ENCODE results near the gene ATP10B. TPM values are rescaled to one million over a fixed set of nuclear protein-coding genes. Genes with fewer than 3 reads are reported as not detected.

The ATP10B gene
- total and polyA plus RNA-seq, 10 of the 15 experiments (the other 5 are each of a cell fraction or from before 2014, with no cell fraction given): not detected

DNA sequence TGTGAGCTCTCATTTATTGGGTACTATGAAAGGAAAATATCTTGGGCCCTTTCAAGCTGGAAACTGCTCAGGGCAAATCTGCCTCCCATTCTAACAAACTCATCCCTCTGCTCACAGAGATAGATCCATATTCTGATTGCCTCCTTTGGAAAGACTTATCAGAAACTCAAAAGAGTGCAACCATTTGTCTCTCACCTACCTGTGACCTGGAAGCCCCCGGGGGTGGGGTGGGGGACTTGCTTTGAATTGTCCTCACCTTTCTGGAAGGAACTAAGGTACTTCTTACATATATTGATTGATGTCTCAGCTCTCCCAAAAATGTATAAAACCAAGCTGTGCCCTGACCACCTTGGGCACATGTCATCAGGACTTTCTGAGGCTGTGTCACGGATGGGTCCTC is 125.3 kb downstream of the ATP10B start (continued):
- TF ChIP-seq, protein P1, sequence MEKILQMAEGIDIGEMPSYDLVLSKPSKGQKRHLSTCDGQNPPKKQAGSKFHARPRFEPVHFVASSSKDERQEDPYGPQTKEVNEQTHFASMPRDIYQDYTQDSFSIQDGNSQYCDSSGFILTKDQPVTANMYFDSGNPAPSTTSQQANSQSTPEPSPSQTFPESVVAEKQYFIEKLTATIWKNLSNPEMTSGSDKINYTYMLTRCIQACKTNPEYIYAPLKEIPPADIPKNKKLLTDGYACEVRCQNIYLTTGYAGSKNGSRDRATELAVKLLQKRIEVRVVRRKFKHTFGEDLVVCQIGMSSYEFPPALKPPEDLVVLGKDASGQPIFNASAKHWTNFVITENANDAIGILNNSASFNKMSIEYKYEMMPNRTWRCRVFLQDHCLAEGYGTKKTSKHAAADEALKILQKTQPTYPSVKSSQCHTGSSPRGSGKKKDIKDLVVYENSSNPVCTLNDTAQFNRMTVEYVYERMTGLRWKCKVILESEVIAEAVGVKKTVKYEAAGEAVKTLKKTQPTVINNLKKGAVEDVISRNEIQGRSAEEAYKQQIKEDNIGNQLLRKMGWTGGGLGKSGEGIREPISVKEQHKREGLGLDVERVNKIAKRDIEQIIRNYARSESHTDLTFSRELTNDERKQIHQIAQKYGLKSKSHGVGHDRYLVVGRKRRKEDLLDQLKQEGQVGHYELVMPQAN (conservative IDR thresholded peaks at IDR 0.05): no peak
- TF ChIP-seq, protein P2, sequence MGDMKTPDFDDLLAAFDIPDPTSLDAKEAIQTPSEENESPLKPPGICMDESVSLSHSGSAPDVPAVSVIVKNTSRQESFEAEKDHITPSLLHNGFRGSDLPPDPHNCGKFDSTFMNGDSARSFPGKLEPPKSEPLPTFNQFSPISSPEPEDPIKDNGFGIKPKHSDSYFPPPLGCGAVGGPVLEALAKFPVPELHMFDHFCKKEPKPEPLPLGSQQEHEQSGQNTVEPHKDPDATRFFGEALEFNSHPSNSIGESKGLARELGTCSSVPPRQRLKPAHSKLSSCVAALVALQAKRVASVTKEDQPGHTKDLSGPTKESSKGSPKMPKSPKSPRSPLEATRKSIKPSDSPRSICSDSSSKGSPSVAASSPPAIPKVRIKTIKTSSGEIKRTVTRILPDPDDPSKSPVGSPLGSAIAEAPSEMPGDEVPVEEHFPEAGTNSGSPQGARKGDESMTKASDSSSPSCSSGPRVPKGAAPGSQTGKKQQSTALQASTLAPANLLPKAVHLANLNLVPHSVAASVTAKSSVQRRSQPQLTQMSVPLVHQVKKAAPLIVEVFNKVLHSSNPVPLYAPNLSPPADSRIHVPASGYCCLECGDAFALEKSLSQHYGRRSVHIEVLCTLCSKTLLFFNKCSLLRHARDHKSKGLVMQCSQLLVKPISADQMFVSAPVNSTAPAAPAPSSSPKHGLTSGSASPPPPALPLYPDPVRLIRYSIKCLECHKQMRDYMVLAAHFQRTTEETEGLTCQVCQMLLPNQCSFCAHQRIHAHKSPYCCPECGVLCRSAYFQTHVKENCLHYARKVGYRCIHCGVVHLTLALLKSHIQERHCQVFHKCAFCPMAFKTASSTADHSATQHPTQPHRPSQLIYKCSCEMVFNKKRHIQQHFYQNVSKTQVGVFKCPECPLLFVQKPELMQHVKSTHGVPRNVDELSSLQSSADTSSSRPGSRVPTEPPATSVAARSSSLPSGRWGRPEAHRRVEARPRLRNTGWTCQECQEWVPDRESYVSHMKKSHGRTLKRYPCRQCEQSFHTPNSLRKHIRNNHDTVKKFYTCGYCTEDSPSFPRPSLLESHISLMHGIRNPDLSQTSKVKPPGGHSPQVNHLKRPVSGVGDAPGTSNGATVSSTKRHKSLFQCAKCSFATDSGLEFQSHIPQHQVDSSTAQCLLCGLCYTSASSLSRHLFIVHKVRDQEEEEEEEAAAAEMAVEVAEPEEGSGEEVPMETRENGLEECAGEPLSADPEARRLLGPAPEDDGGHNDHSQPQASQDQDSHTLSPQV (IDR thresholded peaks at IDR 0.05): no peak
- TF ChIP-seq BMI1 (IDR thresholded peaks at IDR 0.05; ENCODE audit: borderline replicate concordance): no peak
- TF ChIP-seq KAT2A (conservative IDR thresholded peaks at IDR 0.05; ENCODE audit: control insufficient read depth, low read depth, low read length): no peak
- TF ChIP-seq TARDBP (IDR thresholded peaks at IDR 0.05; ENCODE audit: borderline replicate concordance): no peak
- TF ChIP-seq ZZZ3 (IDR thresholded peaks at IDR 0.05; ENCODE audit: control insufficient read depth, insufficient read length, low read depth): no peak
- TF ChIP-seq POLR2AphosphoS2 (IDR thresholded peaks at IDR 0.05; ENCODE audit: low read depth, low read length): no peak

Data from GM12878 (cell line).